CD4-positive, CD25-positive, alpha-beta regulatory T cell (primary cell): ENCODE data around the gene B4GALT6. TPM values are rescaled to one million over a fixed set of nuclear protein-coding genes. Genes with fewer than 3 reads are reported as not detected.

ENCODE experiments used
- ATAC-seq, 2 donors: fragments of 150-1000 bp; cut with Tn5 transposase; one replicate each; pipeline ENCODE4 v1.10.0; 2021; ENCODE audit warnings: low read depth in 2 of 2, moderate number of reproducible peaks in 2 of 2, moderate library complexity in 1 of 2
- DNase-seq, 3 donors: peaks; one replicate each; pipeline versions ENCODE4 v3.0.0 to v3.0.0-alpha.2; 2012 to 2022; ENCODE audit warnings: mixed read lengths in 1 of 3
- H3K27ac ChIP-seq: one replicate; pipeline ENCODE4 v1.7.0; 2013; ENCODE audit warnings: mild to moderate bottlenecking, low read length; ENCODE audit not compliant: insufficient read depth, poor library complexity, severe bottlenecking
- H3K27me3 ChIP-seq: one replicate; pipeline ENCODE4 v1.7.0; 2013; ENCODE audit warnings: low read length; ENCODE audit not compliant: control insufficient read depth, insufficient read depth
- H3K36me3 ChIP-seq: one replicate; pipeline ENCODE4 v1.7.0; 2013; ENCODE audit warnings: mild to moderate bottlenecking, low read length, moderate library complexity; ENCODE audit not compliant: control insufficient read depth, insufficient read depth
- H3K4me1 ChIP-seq: 2 replicates; pipeline ENCODE4 v1.7.0; 2013; ENCODE audit warnings: mild to moderate bottlenecking, low read length; ENCODE audit not compliant: insufficient read depth, control insufficient read depth, poor library complexity, severe bottlenecking
- H3K4me3 ChIP-seq: one replicate; pipeline ENCODE4 v1.7.0; 2013; ENCODE audit warnings: low read depth, mild to moderate bottlenecking, low read length, moderate library complexity
- H3K9me3 ChIP-seq, 2 experiments: 1 replicate in 1 of 2; 2 replicates in 1 of 2; pipeline ENCODE4 v1.7.0; 2013; ENCODE audit warnings: low read length in 2 of 2, mild to moderate bottlenecking in 1 of 2, moderate library complexity in 1 of 2; ENCODE audit not compliant: control insufficient read depth in 2 of 2
- H3K27ac Mint-ChIP-seq, 3 donors: one replicate each; pipeline ENCODE4 v1.8.0; 2020 to 2022; ENCODE audit warnings: mild to moderate bottlenecking in 3 of 3, mixed read lengths in 3 of 3, moderate library complexity in 2 of 3
- H3K27me3 Mint-ChIP-seq: one replicate; pipeline ENCODE4 v1.8.0; 2022; ENCODE audit warnings: mild to moderate bottlenecking, mixed read lengths
- H3K36me3 Mint-ChIP-seq: one replicate; pipeline ENCODE4 v1.8.0; 2020; ENCODE audit warnings: mixed read lengths
- H3K4me1 Mint-ChIP-seq, 4 donors: one replicate each; pipeline ENCODE4 v1.8.0; 2020 to 2022; ENCODE audit warnings: mixed read lengths in 4 of 4, mild to moderate bottlenecking in 1 of 4
- H3K4me3 Mint-ChIP-seq, 4 donors: one replicate each; pipeline ENCODE4 v1.8.0; 2020 to 2022; ENCODE audit warnings: mild to moderate bottlenecking in 4 of 4, mixed read lengths in 4 of 4, moderate library complexity in 3 of 4
- H3K9me3 Mint-ChIP-seq, 7 donors: one replicate each; pipeline ENCODE4 v1.8.0; 2020 to 2022; ENCODE audit warnings: mixed read lengths in 7 of 7, mild to moderate bottlenecking in 3 of 7, moderate library complexity in 2 of 7
- polyA plus RNA-seq, 4 donors: library from polyadenylated mRNA; unstranded; fragments of 300-500 nt; fragmentation: Illumina TruSeq; gene quantifications; one replicate each; pipeline ENCODE4 v1.2.3, GENCODE V29; 2021
- total RNA-seq: library from RNA; stranded (reverse); gene quantifications from one replicate; pipeline ENCODE4 v1.2.3, GENCODE V29; 2022

The B4GALT6 gene
- total and polyA plus RNA-seq, 5 donors from 2014 or later: 0.47 TPM; not detected in 4

DNA sequence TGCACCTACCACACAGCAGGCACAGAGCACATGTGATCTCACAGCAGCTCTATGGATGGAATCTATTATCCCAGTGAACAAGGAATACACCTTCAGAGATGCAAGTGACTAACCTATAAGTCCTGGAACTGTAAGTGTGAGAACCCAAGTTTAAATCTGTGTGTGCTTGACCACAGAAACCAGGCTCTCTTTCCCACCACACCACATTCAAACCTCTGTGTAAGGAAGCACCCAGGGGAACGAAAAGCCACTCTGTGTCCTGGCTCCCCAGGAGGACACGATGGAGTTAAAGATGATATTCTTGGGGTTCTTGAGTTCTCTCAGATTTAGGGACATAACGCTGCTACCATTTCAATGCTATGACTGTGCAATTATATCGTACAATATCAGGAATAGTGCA lies 53.8 kb downstream of the B4GALT6 start:
- Histone ChIP-seq H3K4me3 (no peak overlapping the region), H3K4me1 (no peaks in the 10 kb centered on the region), H3K27me3 (no peaks in the 10 kb centered on the region), H3K27ac (no peak overlapping the region), H3K36me3 (no peaks in the 10 kb centered on the region), H3K9me3 (no peaks in the 10 kb centered on the region)
- ATAC-seq (no peak), DNase-seq (no peak)
- Mint-ChIP-seq H3K27me3 (no peaks in the 10 kb centered on the region), H3K4me1 (peaks cover 0 to 3% (median 0%) of the 10 kb centered on the region in 4 donors), H3K36me3 (no peaks in the 10 kb centered on the region), H3K9me3 (peaks cover 0 to 2% (median 0%) of the 10 kb centered on the region in 7 donors), H3K4me3 (no peak overlapping the region), H3K27ac (no peak overlapping the region)

DNA sequence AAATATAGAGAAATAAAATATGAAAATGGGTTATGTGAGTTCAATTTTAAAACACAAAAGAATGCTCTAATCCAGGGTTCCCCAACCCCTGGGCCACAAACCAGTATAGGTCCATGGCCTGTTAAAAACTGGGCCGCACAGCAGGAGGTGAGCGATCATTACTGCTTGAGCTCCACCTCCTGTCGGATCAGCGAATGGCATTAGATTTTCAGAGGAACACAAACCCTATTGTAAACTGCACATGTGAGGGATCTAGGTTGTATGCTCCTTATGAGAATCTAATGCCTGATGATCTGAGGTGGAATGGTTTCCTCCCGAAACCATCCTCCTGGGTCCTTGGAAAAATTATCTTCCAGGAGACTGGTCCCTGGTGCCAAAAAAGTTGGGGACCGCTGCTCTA lies 58.0 kb downstream of the B4GALT6 start:
- Histone ChIP-seq H3K27me3 (no peaks in the 10 kb centered on the region), H3K36me3 (no peaks in the 10 kb centered on the region), H3K27ac (no peak overlapping the region), H3K4me1 (no peaks in the 10 kb centered on the region), H3K9me3 (no peaks in the 10 kb centered on the region), H3K4me3 (no peak overlapping the region)
- peaks cover 0 to 2% (median 0%) of the 10 kb centered on the region in 7 donors for H3K9me3 Mint-ChIP-seq
- H3K4me3 Mint-ChIP-seq: no peak overlapping the region
- H3K27me3 Mint-ChIP-seq: no peaks in the 10 kb centered on the region
- H3K4me1 Mint-ChIP-seq: no peaks in the 10 kb centered on the region
- no peak overlapping the region for H3K27ac Mint-ChIP-seq
- ATAC-seq (no peak), DNase-seq (no peak)
- no peaks in the 10 kb centered on the region for H3K36me3 Mint-ChIP-seq

DNA sequence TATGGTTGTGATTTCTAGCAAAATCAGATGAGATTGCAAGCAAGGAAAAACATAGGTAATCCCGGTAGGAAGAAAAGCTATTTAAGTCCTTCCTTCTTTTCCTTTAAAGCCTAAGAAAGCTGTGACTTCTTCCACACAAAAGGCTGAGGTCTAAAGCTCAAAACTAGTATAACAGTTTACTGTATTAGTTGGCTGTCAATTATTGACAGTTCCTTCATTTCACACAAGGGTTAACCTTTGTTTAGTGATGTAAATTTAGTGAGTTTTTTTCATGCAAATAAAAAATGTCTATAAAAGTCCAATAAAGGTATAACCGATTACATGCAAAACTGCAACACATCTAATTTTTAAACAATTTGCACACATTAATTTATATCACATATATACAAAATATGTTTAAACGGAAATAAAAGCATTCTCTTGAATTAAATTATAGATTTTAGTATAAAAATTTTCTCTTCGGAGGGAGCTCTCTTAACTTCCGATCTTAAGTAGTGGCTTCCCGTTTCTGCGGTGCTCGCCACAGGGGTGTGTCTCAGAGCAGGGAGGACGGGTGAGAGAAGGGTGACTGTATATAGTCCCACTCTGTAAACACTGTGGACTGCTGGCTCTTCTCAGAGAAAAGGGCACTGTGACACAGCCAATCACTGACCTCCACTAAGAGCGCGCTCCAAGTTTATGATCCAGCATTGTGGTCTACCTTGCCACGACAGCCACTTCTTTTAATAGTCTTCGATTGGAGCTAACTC lies 59.3 kb downstream of the B4GALT6 start:
- H3K36me3 Mint-ChIP-seq: no peaks in the 10 kb centered on the region
- no peaks in the 10 kb centered on the region for H3K27me3 Mint-ChIP-seq
- Histone ChIP-seq H3K9me3 (no peaks in the 10 kb centered on the region), H3K36me3 (no peaks in the 10 kb centered on the region), H3K27me3 (no peaks in the 10 kb centered on the region), H3K27ac (no peak overlapping the region), H3K4me1 (no peaks in the 10 kb centered on the region), H3K4me3 (no peak overlapping the region)
- H3K4me3 Mint-ChIP-seq: no peak overlapping the region
- DNase-seq (no peak), ATAC-seq (no peak)
- H3K9me3 Mint-ChIP-seq: peaks cover 0 to 2% (median 0%) of the 10 kb centered on the region in 7 donors
- no peaks in the 10 kb centered on the region for H3K4me1 Mint-ChIP-seq
- no peak overlapping the region for H3K27ac Mint-ChIP-seq

DNA sequence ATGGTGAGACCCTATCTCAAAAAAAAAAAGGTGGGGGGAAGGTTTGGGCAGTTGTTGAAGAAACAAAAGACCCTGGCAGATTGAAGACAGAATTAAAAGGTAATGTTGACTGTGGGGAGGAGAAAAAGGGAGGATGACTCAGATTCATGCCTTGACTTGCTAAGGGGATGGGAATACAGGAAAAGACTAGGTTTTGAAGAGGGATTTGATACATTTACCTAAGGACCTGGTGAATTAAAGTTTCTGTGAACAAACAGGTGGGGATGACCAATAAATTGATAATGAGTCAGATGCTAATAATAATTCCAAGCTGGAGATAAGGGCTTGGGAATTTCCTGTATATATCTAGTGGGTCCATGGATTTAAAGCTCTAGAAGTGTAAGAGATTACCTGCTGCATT lies 65.1 kb downstream of the B4GALT6 start:
- DNase-seq: no peak
- Histone ChIP-seq H3K9me3 (no peaks in the 10 kb centered on the region), H3K4me1 (no peaks in the 10 kb centered on the region), H3K27ac (no peak overlapping the region), H3K4me3 (no peak overlapping the region), H3K27me3 (no peaks in the 10 kb centered on the region), H3K36me3 (no peaks in the 10 kb centered on the region)
- no peak for ATAC-seq
- Mint-ChIP-seq H3K4me3 (no peak overlapping the region), H3K27me3 (no peaks in the 10 kb centered on the region), H3K36me3 (no peaks in the 10 kb centered on the region), H3K9me3 (no peaks in the 10 kb centered on the region), H3K27ac (no peak overlapping the region), H3K4me1 (no peaks in the 10 kb centered on the region)

DNA sequence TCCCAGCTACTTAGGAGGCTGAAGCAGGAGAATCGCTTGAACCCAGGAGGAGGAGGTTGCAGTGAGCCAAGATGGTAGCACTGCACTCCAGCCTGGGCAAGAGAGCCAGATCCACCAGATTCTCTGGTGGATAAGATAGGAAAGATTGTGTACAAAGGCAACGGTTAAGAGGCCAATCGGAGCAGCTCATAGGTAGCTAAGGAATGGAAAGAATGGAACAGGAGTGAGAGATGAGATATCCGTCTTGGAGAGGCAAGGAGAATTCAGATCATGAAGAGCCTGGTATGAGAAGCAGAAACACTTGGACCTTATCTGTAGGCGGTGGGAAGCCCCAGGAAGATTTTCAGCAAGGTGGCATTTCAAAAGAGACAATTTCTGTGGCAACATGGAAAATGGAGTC lies 65.6 kb downstream of the B4GALT6 start:
- DNase-seq: no peak
- no peak overlapping the region for H3K27ac ChIP-seq
- no peaks in the 10 kb centered on the region for H3K36me3 ChIP-seq
- no peak overlapping the region for H3K27ac Mint-ChIP-seq
- no peaks in the 10 kb centered on the region for H3K27me3 ChIP-seq
- H3K9me3 ChIP-seq: no peaks in the 10 kb centered on the region
- no peaks in the 10 kb centered on the region for H3K36me3 Mint-ChIP-seq
- no peak for ATAC-seq
- H3K9me3 Mint-ChIP-seq: no peaks in the 10 kb centered on the region
- H3K27me3 Mint-ChIP-seq: no peaks in the 10 kb centered on the region
- no peaks in the 10 kb centered on the region for H3K4me1 ChIP-seq
- H3K4me3 ChIP-seq: no peak overlapping the region
- H3K4me3 Mint-ChIP-seq: peak overlapping the region in 1 of 4 donors; percentile 74
- H3K4me1 Mint-ChIP-seq: no peaks in the 10 kb centered on the region

DNA sequence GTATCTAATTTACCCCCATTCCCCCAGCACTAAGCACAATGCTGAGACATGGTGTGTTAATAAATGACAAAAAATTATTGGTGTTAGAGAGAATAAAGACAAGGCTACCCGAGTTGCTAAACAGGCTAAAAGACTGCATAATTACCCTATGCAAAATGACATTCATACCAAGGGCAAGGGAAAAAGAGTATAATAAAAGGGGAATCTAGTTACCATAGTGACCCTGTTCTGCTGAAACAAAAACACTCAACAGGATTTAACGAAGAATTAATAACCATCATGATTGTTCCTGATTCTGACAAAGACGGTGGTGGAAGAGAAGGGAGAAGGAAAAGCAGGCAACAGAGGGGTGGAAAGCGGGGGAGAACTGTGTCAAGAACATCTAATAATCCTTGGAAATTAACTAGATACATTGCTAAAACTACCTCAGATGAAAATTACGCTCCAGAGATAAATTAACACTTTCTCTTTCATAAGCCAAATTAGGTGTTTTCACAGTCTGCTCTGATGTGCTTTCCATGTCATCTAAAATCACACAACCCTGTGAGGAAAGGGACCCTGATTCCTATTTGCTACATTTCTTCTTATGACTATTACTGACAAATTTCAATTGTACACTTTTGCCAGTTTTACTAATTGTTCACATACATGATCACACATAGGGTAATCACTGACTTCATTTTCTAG lies 67.2 kb downstream of the B4GALT6 start:
- H3K36me3 Mint-ChIP-seq: no peaks in the 10 kb centered on the region

DNA sequence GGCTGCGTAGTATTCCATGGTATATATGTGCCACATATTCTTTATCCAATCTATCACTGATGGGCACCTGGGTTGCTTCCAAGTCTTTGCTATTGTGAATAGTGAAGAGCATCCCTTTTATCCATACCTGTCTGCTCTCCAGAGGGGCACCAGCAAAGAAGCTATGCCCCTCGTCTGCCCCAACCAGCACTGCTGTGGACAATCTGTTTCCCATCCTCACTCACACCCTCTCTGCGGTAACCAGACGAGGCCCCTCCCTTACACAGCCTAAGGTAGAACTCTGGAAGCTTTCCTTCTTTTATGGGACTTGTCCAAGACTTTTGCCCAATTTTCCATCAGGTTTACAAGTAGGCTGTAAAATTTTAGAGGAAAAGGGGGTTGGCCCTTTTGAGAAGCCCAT lies 67.8 kb downstream of the B4GALT6 start:
- Histone ChIP-seq H3K9me3 (no peaks in the 10 kb centered on the region), H3K27ac (no peak overlapping the region), H3K4me3 (no peak overlapping the region), H3K4me1 (no peaks in the 10 kb centered on the region), H3K36me3 (no peaks in the 10 kb centered on the region), H3K27me3 (no peaks in the 10 kb centered on the region)
- ATAC-seq: no peak
- no peak for DNase-seq
- Mint-ChIP-seq H3K27me3 (no peaks in the 10 kb centered on the region), H3K36me3 (no peaks in the 10 kb centered on the region), H3K9me3 (no peaks in the 10 kb centered on the region), H3K4me3 (no peak overlapping the region), H3K4me1 (no peaks in the 10 kb centered on the region), H3K27ac (no peak overlapping the region)

More for the DNA sequence above, 67.2 kb downstream of the B4GALT6 start:
- Histone ChIP-seq H3K9me3 (no peaks in the 10 kb centered on the region), H3K4me1 (no peaks in the 10 kb centered on the region), H3K36me3 (no peaks in the 10 kb centered on the region), H3K27ac (no peak overlapping the region), H3K27me3 (no peaks in the 10 kb centered on the region), H3K4me3 (no peak overlapping the region)
- ATAC-seq: no peak
- no peak overlapping the region for H3K4me3 Mint-ChIP-seq
- no peaks in the 10 kb centered on the region for H3K9me3 Mint-ChIP-seq
- no peak overlapping the region for H3K27ac Mint-ChIP-seq
- no peak for DNase-seq
- no peaks in the 10 kb centered on the region for H3K4me1 Mint-ChIP-seq
- no peaks in the 10 kb centered on the region for H3K27me3 Mint-ChIP-seq

DNA sequence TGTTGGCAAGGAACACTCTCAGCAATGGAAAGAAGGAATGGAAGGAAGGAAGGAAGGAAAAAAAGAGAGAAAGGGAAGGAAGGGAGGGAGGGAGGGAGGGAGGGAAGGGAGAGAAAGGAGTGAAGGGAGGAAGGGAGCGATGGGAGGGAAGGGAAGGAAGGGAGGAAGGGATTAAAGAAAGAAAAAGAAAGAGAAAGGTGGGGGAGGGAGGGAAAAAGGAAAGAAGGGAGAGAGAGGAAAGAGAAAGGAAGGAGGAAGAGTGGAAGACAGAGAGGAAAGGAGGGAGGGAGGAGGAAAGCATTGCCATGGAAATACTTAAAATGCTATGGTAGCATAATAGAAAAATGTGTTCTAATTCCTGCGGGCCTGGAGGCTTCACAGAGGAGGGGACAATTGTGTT lies 70.3 kb downstream of the B4GALT6 start:
- Histone ChIP-seq H3K36me3 (no peaks in the 10 kb centered on the region), H3K4me3 (no peak overlapping the region), H3K27ac (no peak overlapping the region), H3K4me1 (no peaks in the 10 kb centered on the region), H3K9me3 (no peaks in the 10 kb centered on the region), H3K27me3 (no peaks in the 10 kb centered on the region)
- Mint-ChIP-seq H3K4me3 (no peak overlapping the region), H3K27me3 (no peaks in the 10 kb centered on the region), H3K9me3 (no peaks in the 10 kb centered on the region), H3K36me3 (no peaks in the 10 kb centered on the region), H3K27ac (no peak overlapping the region), H3K4me1 (no peaks in the 10 kb centered on the region)
- no peak for DNase-seq
- no peak for ATAC-seq
